HepG2 (cell line): ENCODE measurements around the gene NUP93. TPM values are rescaled to one million over a fixed set of nuclear protein-coding genes. Genes with fewer than 3 reads are reported as not detected.

Source experiments
- ATAC-seq: fragments of 200-7000 bp; cut with Tn5 transposase; 3 replicates; pipeline ENCODE4 v1.9.1; 2020; ENCODE audit warnings: mild to moderate bottlenecking, moderate library complexity
- BruUV-seq: library from RNA; stranded (reverse); fragments of 400-500 nt; replicated peaks from 2 replicates; lab custom pipeline; 2021; lab: Mats Ljungman, UMichigan
- CTCF ChIA-PET: fragments of 300-600 bp; formaldehyde crosslinking; extraction: SDS; loops from one replicate; lab custom pipeline; 2021; ENCODE audit warnings: low total read pairs, inconsistent platforms, low intra/inter-chr PET ratio; lab: Yijun Ruan, JAX
- POLR2A ChIA-PET: fragments of 350-600 bp; sonication (Branson Sonifier 250); formaldehyde crosslinking; loops from one replicate; lab custom pipeline; 2020; ENCODE audit warnings: antibody characterized with exemption, inconsistent platforms; lab: Yijun Ruan, JAX
- DNase-seq: peaks from one replicate; pipeline ENCODE4 v3.0.0-alpha.2; 2015; ENCODE audit warnings: low spot score
- FAIRE-seq: peaks from 3 replicates; lab custom pipeline; 2011; peaks lifted over from hg19 to GRCh38; lab: Jason Lieb, UNC
- H2AFZ ChIP-seq: one replicate; pipeline ENCODE4 v1.6.1; 2011; ENCODE audit warnings: low read length, inconsistent platforms
- H3K27ac ChIP-seq: fragments of 300-600 bp; 3 replicates; pipeline ENCODE4 v1.8.0; 2011; ENCODE audit warnings: mixed run types, mild to moderate bottlenecking, mixed read lengths, low read length, inconsistent platforms; ENCODE audit not compliant: insufficient read depth; ENCODE audit errors: extremely low read length
- H3K27me3 ChIP-seq, 2 experiments: fragments of 200-600 bp in 1 of 2; 2 replicates in 1 of 2; 3 replicates in 1 of 2; pipeline versions ENCODE4 v1.6.0 to v1.8.0; 2011; ENCODE audit warnings: low read length in 2 of 2, mild to moderate bottlenecking in 2 of 2, moderate library complexity in 2 of 2, inconsistent platforms in 1 of 2; ENCODE audit not compliant: insufficient read depth in 2 of 2, control insufficient read depth in 1 of 2
- H3K36me3 ChIP-seq, 2 experiments: fragments of 200-600 bp in 1 of 2; replicated peaks in 1 of 2; 2 replicates in 1 of 2; 3 replicates in 1 of 2; pipeline versions ENCODE4 v1.5.1 to v1.8.0; 2011; ENCODE audit warnings: low read length in 2 of 2, inconsistent platforms in 1 of 2; ENCODE audit not compliant: insufficient read depth in 2 of 2, control insufficient read depth in 1 of 2
- H3K4me1 ChIP-seq: 2 replicates; pipeline ENCODE4 v1.5.1; 2012; ENCODE audit warnings: low read length, inconsistent platforms; ENCODE audit not compliant: insufficient read depth
- H3K4me2 ChIP-seq: 2 replicates; pipeline ENCODE4 v1.6.0; 2011; ENCODE audit warnings: low read depth, low read length, inconsistent platforms
- H3K4me3 ChIP-seq, 3 experiments: fragments of 200-600 bp in 1 of 3; sonication (generic), shearing (Covaris generic) in 1 of 3; replicated peaks in 1 of 3; 2 replicates each; pipeline ENCODE4 v1.5.1; 2011 to 2016; ENCODE audit warnings: low read length in 3 of 3, inconsistent platforms in 2 of 3, low read depth in 2 of 3, mild to moderate bottlenecking in 2 of 3, control low read depth in 1 of 3, mixed read lengths in 1 of 3; ENCODE audit not compliant: insufficient read depth in 1 of 3
- H3K79me2 ChIP-seq: one replicate; pipeline ENCODE4 v1.6.1; 2011; ENCODE audit warnings: low read length, inconsistent platforms; ENCODE audit not compliant: insufficient read depth
- H3K9ac ChIP-seq: 2 replicates; pipeline ENCODE4 v1.6.0; 2011; ENCODE audit warnings: mild to moderate bottlenecking, low read depth, low read length, inconsistent platforms; ENCODE audit not compliant: insufficient read depth
- H3K9me3 ChIP-seq: 2 replicates; pipeline ENCODE4 v1.5.1; 2012; ENCODE audit warnings: mild to moderate bottlenecking, low read length
- H4K20me1 ChIP-seq: 2 replicates; pipeline ENCODE4 v1.6.0; 2011; ENCODE audit warnings: inconsistent platforms, mild to moderate bottlenecking, low read length, moderate library complexity; ENCODE audit not compliant: insufficient read depth
- AHDC1 ChIP-seq: sonication (generic); formaldehyde crosslinking; IDR thresholded peaks from 2 replicates; pipeline ENCODE4 v1.5.1; 2020; ENCODE audit warnings: mild to moderate bottlenecking, missing genetic modification reagents, borderline replicate concordance
- EED ChIP-seq: sonication (generic); formaldehyde crosslinking; IDR thresholded peaks from 2 replicates; pipeline ENCODE4 v1.5.0; 2020; ENCODE audit warnings: mild to moderate bottlenecking, missing genetic modification reagents
- MED13 ChIP-seq: sonication (generic); formaldehyde crosslinking; IDR thresholded peaks from 2 replicates; pipeline ENCODE4 v1.5.0; 2020; ENCODE audit warnings: missing genetic modification reagents
- NFRKB ChIP-seq: fragments of 450-650 bp; IDR thresholded peaks from 2 replicates; pipeline ENCODE4 v1.6.1; 2017
- SCMH1 ChIP-seq: sonication (generic); formaldehyde crosslinking; IDR thresholded peaks from 2 replicates; pipeline ENCODE4 v1.9.0; 2021; ENCODE audit warnings: missing genetic modification reagents, mild to moderate bottlenecking, borderline replicate concordance
- XBP1 ChIP-seq: sonication (generic); formaldehyde crosslinking; IDR thresholded peaks from 2 replicates; pipeline ENCODE4 v1.5.0; 2020; ENCODE audit warnings: missing genetic modification reagents
- ZBTB20 ChIP-seq: sonication (generic); formaldehyde crosslinking; IDR thresholded peaks from 2 replicates; pipeline ENCODE4 v1.8.1; 2023; ENCODE audit warnings: missing genetic modification reagents, low read depth, mild to moderate bottlenecking, borderline replicate concordance
- WGBS: methylation state at CpG from one replicate; pipeline ENCODE4 v1.1.6; 2017; ENCODE audit warnings: low lambda C conversion rate; 5-methylcytosine and 5-hydroxymethylcytosine counted together
- in situ Hi-C: cut with HindIII; loops from 2 replicates; pipeline ENCODE4 v1.10.0; 2017; ENCODE audit warnings: low pct_unique_long_range_greater_than_20kb; ENCODE audit not compliant: extremely low pct_ligation_motif_present
- intact Hi-C: fragments of 100-400 bp; cut with micrococcal nuclease; formaldehyde crosslinking; loops from one replicate; pipeline ENCODE4 v1.10.0; 2022; ENCODE audit not compliant: unreplicated experiment
- polyA plus RNA-seq, 8 experiments: library from polyadenylated mRNA; depleted of rRNA in 3 of 8; stranded (reverse) in 7 of 8; unstranded in 1 of 8; fragments of >200 nt; fragmentation: Illumina TruSeq in 4 of 8; extraction: Trizol in 4 of 8; gene quantifications; 2 replicates each; pipeline versions ENCODE4 v1.2.1 to v1.2.3, GENCODE V29; 2011 to 2016; ENCODE audit warnings: low read depth in 4 of 8, missing spikeins in 1 of 8, mixed read lengths in 1 of 8; ENCODE audit not compliant: insufficient read depth in 1 of 8
- total RNA-seq, 5 experiments: library from RNA; depleted of rRNA; stranded (reverse); fragments of >200 nt; fragmentation: Illumina TruSeq; extraction: Trizol; gene quantifications; 2 replicates each; pipeline ENCODE4 v1.2.3, GENCODE V29; 2016; ENCODE audit warnings: low read depth in 1 of 5
- TF ChIP-seq, protein P1 (sequence below): sonication (generic); formaldehyde crosslinking; IDR thresholded peaks from 2 replicates; pipeline ENCODE4 v1.9.0; 2021; ENCODE audit warnings: missing genetic modification reagents, borderline replicate concordance
- TF ChIP-seq, protein P2 (sequence below): sonication (generic); formaldehyde crosslinking; IDR thresholded peaks from 2 replicates; pipeline ENCODE4 v1.4.0; 2020; ENCODE audit warnings: mild to moderate bottlenecking, low read depth, missing genetic modification reagents
- TF ChIP-seq, protein P3 (sequence below): sonication (generic); formaldehyde crosslinking; IDR thresholded peaks from 2 replicates; pipeline ENCODE4 v1.4.0; 2020; ENCODE audit warnings: mild to moderate bottlenecking, missing genetic modification reagents
- TF ChIP-seq, protein P4 (sequence below): IDR thresholded peaks from 2 replicates; pipeline ENCODE4 v1.6.1; 2018; ENCODE audit warnings: missing genetic modification reagents

The NUP93 gene
- total and polyA plus RNA-seq, 2 of the 13 experiments (the other 11 are each of a cell fraction or from before 2014, with no cell fraction given), result 58.5 to 140 TPM

DNA sequence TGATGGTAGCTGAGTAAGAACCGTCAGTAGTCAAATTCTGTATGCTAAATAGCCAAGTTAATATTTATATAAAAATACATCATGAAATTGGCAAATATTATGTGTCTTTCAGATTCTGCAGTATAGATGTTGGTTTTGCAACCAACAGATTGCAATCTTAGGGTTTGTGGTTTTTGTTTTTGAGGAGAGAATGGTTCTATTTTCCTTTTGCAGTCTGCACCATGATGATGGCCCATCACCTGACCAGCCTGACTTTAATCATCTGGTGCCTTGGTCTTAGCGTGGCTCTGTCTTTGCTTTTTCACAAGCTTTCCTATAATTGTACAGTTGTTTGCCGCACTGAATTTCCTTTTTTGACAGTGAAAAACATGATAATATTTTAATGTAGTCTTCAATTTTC is 50.7 kb downstream of the NUP93 start:
- no peak overlapping the region for H3K9ac ChIP-seq
- FAIRE-seq, result no peak
- no peaks in the 10 kb centered on the region for H3K36me3 ChIP-seq
- POLR2A ChIA-PET, result no interaction called here
- 95% methylated on average over 3 of the region's 3 CpGs for whole genome bisulfite sequencing
- ATAC-seq, result no peak
- no peak overlapping the region for H3K4me3 ChIP-seq
- no peak overlapping the region for H3K4me2 ChIP-seq
- intact Hi-C loops (no loop called here), in situ Hi-C loops (no loop called here)
- H4K20me1 ChIP-seq, result no peaks in the 10 kb centered on the region
- H3K9me3 ChIP-seq, result no peaks in the 10 kb centered on the region
- H3K27me3 ChIP-seq, result no peaks in the 10 kb centered on the region
- H3K4me1 ChIP-seq, result no peaks in the 10 kb centered on the region
- no peak overlapping the region for H2AFZ ChIP-seq
- H3K27ac ChIP-seq, result no peak overlapping the region
- H3K79me2 ChIP-seq, result no peaks in the 10 kb centered on the region
- no TSS peak for BruUV-seq
- CTCF ChIA-PET, result no interaction called here
- no peak for DNase-seq
- TF ChIP-seq SCMH1 (CRISPR knock-in tag), result no peak
- no peak for TF ChIP-seq XBP1 (CRISPR knock-in tag)
- TF ChIP-seq, protein P1, sequence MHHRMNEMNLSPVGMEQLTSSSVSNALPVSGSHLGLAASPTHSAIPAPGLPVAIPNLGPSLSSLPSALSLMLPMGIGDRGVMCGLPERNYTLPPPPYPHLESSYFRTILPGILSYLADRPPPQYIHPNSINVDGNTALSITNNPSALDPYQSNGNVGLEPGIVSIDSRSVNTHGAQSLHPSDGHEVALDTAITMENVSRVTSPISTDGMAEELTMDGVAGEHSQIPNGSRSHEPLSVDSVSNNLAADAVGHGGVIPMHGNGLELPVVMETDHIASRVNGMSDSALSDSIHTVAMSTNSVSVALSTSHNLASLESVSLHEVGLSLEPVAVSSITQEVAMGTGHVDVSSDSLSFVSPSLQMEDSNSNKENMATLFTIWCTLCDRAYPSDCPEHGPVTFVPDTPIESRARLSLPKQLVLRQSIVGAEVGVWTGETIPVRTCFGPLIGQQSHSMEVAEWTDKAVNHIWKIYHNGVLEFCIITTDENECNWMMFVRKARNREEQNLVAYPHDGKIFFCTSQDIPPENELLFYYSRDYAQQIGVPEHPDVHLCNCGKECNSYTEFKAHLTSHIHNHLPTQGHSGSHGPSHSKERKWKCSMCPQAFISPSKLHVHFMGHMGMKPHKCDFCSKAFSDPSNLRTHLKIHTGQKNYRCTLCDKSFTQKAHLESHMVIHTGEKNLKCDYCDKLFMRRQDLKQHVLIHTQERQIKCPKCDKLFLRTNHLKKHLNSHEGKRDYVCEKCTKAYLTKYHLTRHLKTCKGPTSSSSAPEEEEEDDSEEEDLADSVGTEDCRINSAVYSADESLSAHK, result no peak
- no peak for TF ChIP-seq NFRKB
- no peak for TF ChIP-seq ZBTB20 (CRISPR knock-in tag)
- no peak for TF ChIP-seq EED
- TF ChIP-seq, protein P2, sequence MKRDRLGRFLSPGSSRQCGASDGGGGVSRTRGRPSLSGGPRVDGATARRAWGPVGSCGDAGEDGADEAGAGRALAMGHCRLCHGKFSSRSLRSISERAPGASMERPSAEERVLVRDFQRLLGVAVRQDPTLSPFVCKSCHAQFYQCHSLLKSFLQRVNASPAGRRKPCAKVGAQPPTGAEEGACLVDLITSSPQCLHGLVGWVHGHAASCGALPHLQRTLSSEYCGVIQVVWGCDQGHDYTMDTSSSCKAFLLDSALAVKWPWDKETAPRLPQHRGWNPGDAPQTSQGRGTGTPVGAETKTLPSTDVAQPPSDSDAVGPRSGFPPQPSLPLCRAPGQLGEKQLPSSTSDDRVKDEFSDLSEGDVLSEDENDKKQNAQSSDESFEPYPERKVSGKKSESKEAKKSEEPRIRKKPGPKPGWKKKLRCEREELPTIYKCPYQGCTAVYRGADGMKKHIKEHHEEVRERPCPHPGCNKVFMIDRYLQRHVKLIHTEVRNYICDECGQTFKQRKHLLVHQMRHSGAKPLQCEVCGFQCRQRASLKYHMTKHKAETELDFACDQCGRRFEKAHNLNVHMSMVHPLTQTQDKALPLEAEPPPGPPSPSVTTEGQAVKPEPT, result no peak
- TF ChIP-seq, protein P3, sequence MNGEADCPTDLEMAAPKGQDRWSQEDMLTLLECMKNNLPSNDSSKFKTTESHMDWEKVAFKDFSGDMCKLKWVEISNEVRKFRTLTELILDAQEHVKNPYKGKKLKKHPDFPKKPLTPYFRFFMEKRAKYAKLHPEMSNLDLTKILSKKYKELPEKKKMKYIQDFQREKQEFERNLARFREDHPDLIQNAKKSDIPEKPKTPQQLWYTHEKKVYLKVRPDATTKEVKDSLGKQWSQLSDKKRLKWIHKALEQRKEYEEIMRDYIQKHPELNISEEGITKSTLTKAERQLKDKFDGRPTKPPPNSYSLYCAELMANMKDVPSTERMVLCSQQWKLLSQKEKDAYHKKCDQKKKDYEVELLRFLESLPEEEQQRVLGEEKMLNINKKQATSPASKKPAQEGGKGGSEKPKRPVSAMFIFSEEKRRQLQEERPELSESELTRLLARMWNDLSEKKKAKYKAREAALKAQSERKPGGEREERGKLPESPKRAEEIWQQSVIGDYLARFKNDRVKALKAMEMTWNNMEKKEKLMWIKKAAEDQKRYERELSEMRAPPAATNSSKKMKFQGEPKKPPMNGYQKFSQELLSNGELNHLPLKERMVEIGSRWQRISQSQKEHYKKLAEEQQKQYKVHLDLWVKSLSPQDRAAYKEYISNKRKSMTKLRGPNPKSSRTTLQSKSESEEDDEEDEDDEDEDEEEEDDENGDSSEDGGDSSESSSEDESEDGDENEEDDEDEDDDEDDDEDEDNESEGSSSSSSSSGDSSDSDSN (CRISPR knock-in tag), result no peak
- no peak for TF ChIP-seq MED13 (CRISPR knock-in tag)
- TF ChIP-seq AHDC1, result no peak
- TF ChIP-seq, protein P4, sequence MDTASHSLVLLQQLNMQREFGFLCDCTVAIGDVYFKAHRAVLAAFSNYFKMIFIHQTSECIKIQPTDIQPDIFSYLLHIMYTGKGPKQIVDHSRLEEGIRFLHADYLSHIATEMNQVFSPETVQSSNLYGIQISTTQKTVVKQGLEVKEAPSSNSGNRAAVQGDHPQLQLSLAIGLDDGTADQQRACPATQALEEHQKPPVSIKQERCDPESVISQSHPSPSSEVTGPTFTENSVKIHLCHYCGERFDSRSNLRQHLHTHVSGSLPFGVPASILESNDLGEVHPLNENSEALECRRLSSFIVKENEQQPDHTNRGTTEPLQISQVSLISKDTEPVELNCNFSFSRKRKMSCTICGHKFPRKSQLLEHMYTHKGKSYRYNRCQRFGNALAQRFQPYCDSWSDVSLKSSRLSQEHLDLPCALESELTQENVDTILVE (CRISPR knock-in tag), result no peak
